ENCODE results near the gene HYAL1. TPM values are rescaled to one million over a fixed set of nuclear protein-coding genes. Genes with fewer than 3 reads are reported as not detected.

The HYAL1 gene
- total and polyA plus RNA-seq, 4 donors, result 1.6 to 51.2 (median 26.2) TPM

GRCh38 chr3:50350527-50351322 lies 47.4 kb upstream of the HYAL1 start, which contains the start of the genes CYB561D2 and NPRL2:
CYB561D2 (plus strand) TSS chr3:50350862; CDS start chr3:50351434, 572 bp downstream.
NPRL2 (minus strand) TSS chr3:50350775; CDS start chr3:50350652, 123 bp downstream.
- Histone ChIP-seq H3K27me3 (ENCODE audit: control insufficient read depth in 3 of 3, insufficient read depth in 3 of 3, low read length in 2 of 3) (no peaks in the 10 kb centered on the region), H3K4me3 (peak within 1 kb of the TSS; percentile 63), H3K27ac (ENCODE audit: low read depth in 1 of 2, low read length in 1 of 2) (peak within 1 kb of the TSS; percentile 90 to 92), H3K4me1 (ENCODE audit: control insufficient read depth in 5 of 5, insufficient read depth in 5 of 5, low read length in 5 of 5) (peaks cover 9 to 26% (median 13%) of the 10 kb centered on the region in 5 donors), H3K36me3 (ENCODE audit: control insufficient read depth in 4 of 4, insufficient read depth in 4 of 4, low read length in 4 of 4) (peaks cover 9 to 33% (median 24%) of the 10 kb centered on the region in 4 donors), H3K9ac (ENCODE audit: insufficient read depth in 1 of 2, low read length in 2 of 2) (peak within 1 kb of the TSS; percentile 53 to 76), H3K9me3 (ENCODE audit: control insufficient read depth in 4 of 4, insufficient read depth in 3 of 4, low read length in 3 of 4) (no peaks in the 10 kb centered on the region)
- ATAC-seq (ENCODE audit: insufficient read depth, low FRiP score) (peak; percentile 93), DNase-seq (peak; percentile 96)
- TF ChIP-seq CTCF (IDR thresholded peaks at IDR 0.05; ENCODE audit: control extremely low read depth, extremely low read depth), result no peak
- WGBS, 2 donors, result 0 to 1% methylated on average over 64 of the region's 64 CpGs

GRCh38 chr3:50350213-50350526 lies 46.8 kb upstream of the HYAL1 start:
- no peak for DNase-seq
- no peak for ATAC-seq (ENCODE audit: insufficient read depth, low FRiP score)
- H3K36me3 ChIP-seq (ENCODE audit: control insufficient read depth in 4 of 4, insufficient read depth in 4 of 4, low read length in 4 of 4), result peaks cover 9 to 29% (median 21%) of the 10 kb centered on the region in 4 donors
- no peaks in the 10 kb centered on the region for H3K9me3 ChIP-seq (ENCODE audit: control insufficient read depth in 4 of 4, insufficient read depth in 3 of 4, low read length in 3 of 4)
- H3K4me1 ChIP-seq (ENCODE audit: control insufficient read depth in 5 of 5, insufficient read depth in 5 of 5, low read length in 5 of 5), result peaks cover 8 to 29% (median 13%) of the 10 kb centered on the region in 5 donors
- WGBS, 2 donors, result 6 to 18% methylated on average over 7 of the region's 7 CpGs
- no peak for TF ChIP-seq CTCF (IDR thresholded peaks at IDR 0.05; ENCODE audit: control extremely low read depth, extremely low read depth)
- peak overlapping the region; percentile 63 for H3K4me3 ChIP-seq
- no peaks in the 10 kb centered on the region for H3K27me3 ChIP-seq (ENCODE audit: control insufficient read depth in 3 of 3, insufficient read depth in 3 of 3, low read length in 2 of 3)
- peak overlapping the region; percentile 71 to 92 for H3K27ac ChIP-seq (ENCODE audit: low read depth in 1 of 2, low read length in 1 of 2)
- H3K9ac ChIP-seq (ENCODE audit: insufficient read depth in 1 of 2, low read length in 2 of 2), result peak overlapping the region; percentile 27 to 53

- Histone ChIP-seq H3K4me3 (no peak overlapping the region), H3K27me3 (ENCODE audit: control insufficient read depth in 3 of 3, insufficient read depth in 3 of 3, low read length in 2 of 3) (no peaks in the 10 kb centered on the region), H3K27ac (ENCODE audit: low read depth in 1 of 2, low read length in 1 of 2) (no peak overlapping the region), H3K9me3 (ENCODE audit: control insufficient read depth in 4 of 4, insufficient read depth in 3 of 4, low read length in 3 of 4) (no peaks in the 10 kb centered on the region), H3K9ac (ENCODE audit: insufficient read depth in 1 of 2, low read length in 2 of 2) (no peak overlapping the region), H3K36me3 (ENCODE audit: control insufficient read depth in 4 of 4, insufficient read depth in 4 of 4, low read length in 4 of 4) (peaks cover 0 to 16% (median 8%) of the 10 kb centered on the region in 4 donors), H3K4me1 (ENCODE audit: control insufficient read depth in 5 of 5, insufficient read depth in 5 of 5, low read length in 5 of 5) (peaks cover 10 to 33% (median 13%) of the 10 kb centered on the region in 5 donors)
- WGBS, 2 donors, result 28 to 29% methylated on average over 14 of the region's 14 CpGs
- ATAC-seq (ENCODE audit: insufficient read depth, low FRiP score) (no peak), DNase-seq (peak; percentile 82 to 84 (median 84))
- TF ChIP-seq CTCF (IDR thresholded peaks at IDR 0.05; ENCODE audit: control extremely low read depth, extremely low read depth), result peak; percentile 61
Measured at GRCh38 chr3:50347187-50347813, 43.9 kb upstream of the HYAL1 start.
